ENCODE data around the gene OFD1. TPM values are rescaled to one million over a fixed set of nuclear protein-coding genes. Genes with fewer than 3 reads are reported as not detected.

The OFD1 gene
- total RNA-seq, 2 experiments from 2014 or later = 25.3 to 26.2 TPM

- Mint-ChIP-seq H3K36me3 (ENCODE audit: low read depth) (no peaks in the 10 kb centered on the region), H3K4me3 (no peak overlapping the region), H3K27ac (no peak overlapping the region), H3K4me1 (ENCODE audit: low read depth) (no peaks in the 10 kb centered on the region), H3K27me3 (ENCODE audit: low read depth) (peaks cover 7% of the 10 kb centered on the region), H3K9me3 (no peaks in the 10 kb centered on the region)
- intact Hi-C loops (cut with micrococcal nuclease) = no loop called here
- CTCF ChIA-PET = no interaction called here
- DNase-seq = no peak
Measured at GRCh38 chrX:13815664-13816063, 81.1 kb downstream of the OFD1 start.

DNA sequence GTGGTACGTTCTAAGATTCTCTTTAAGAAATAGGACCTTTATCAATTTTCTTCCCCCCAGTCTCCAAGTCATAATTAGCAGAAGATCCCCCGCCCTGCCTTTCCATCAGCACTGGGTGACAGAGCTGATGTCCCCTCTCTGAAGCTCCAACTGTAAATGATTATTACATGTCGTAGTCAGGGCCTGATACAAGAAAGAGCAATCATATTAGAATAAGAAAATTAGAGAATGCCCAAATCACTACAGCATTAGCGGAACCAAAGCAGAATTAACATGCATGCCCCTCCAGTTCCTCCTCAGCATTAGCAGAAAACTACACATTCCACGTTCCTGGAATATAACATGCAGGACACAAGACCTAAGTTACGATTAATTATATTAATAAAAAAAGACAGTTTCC is 81.6 kb downstream of the OFD1 start:
- Mint-ChIP-seq H3K36me3 (ENCODE audit: low read depth) (no peaks in the 10 kb centered on the region), H3K27me3 (ENCODE audit: low read depth) (peaks cover 7% of the 10 kb centered on the region), H3K9me3 (no peaks in the 10 kb centered on the region), H3K27ac (no peak overlapping the region), H3K4me1 (ENCODE audit: low read depth) (no peaks in the 10 kb centered on the region), H3K4me3 (no peak overlapping the region)
- intact Hi-C loops (cut with micrococcal nuclease) = no loop called here
- no peak for DNase-seq
- CTCF ChIA-PET = no interaction called here

DNA sequence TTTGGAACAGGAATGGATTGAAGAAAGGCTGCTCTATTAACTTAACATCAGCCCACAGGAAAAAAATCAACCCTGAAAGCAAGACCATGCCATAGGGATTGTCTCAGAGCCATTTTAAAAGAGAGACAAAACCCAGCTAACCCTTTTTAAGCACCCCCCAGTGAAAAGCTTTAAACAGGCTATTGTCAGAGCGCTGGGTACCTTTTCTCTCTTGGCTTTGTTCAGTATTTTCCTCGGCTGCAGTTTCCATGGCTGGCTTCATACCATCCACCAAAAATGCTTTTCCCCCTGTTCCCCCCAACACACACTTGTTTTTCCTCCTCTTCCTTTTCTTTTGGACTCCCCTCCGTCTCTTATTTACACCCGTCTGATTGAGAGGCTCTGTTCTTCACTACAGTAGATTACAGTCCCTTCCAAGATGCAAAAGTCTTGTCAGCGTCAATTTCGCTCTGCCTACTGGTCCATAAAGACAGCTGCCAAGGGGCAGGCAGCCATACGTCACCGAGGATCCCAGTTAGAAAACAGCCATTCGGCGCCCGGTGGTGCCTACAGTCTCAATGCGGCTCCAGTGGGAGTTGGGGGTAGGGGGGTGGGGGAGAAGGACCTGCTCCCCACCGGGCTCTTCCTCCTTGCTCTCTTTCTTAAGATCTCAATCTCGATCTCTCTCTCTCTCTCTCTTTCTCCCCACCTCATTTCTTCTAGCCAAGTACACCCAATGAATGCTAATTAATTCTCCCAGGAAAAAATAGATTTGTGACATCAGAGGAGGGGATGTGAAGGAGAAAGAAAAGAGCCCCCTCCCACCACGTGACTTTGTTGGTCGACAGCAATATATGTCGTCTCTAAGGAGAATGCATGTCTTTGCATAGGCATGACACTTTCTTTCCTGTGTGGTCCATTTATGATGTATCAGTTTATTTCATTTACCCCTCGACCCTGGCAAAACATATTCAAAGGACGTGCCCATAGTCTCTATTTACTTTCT is 82.4 kb downstream of the OFD1 start, which contains the start of gene GPM6B:
Gene GPM6B (minus strand): TSS at position 451 of the 985 bp plus-strand sequence. CDS start 189 bp downstream, at position 262.
- intact Hi-C loops (cut with micrococcal nuclease) = no loop called here
- CTCF ChIA-PET = no interaction called here
- no peak for DNase-seq
- Mint-ChIP-seq H3K4me3 (no peak within 1 kb of the TSS), H3K27ac (no peak within 1 kb of the TSS), H3K4me1 (ENCODE audit: low read depth) (no peaks in the 10 kb centered on the region), H3K27me3 (ENCODE audit: low read depth) (peaks cover 7% of the 10 kb centered on the region), H3K36me3 (ENCODE audit: low read depth) (no peaks in the 10 kb centered on the region), H3K9me3 (no peaks in the 10 kb centered on the region)

Other genes starting within 250 kb of the OFD1 start
- under 1 TPM in 1 of 2 experiments, not detected in 1; 0.12 TPM for gene EGFL6, start 165.1 kb upstream of the OFD1 start, total RNA-seq
- gene TCEANC, start 81.6 kb upstream of the OFD1 start, total RNA-seq = 1 to 10 TPM; 2.5 to 2.7 TPM
- gene RAB9A, start 45.6 kb upstream of the OFD1 start, total RNA-seq = 10 to 100 TPM; 22.8 to 23.3 TPM
- gene TRAPPC2, start 128 bp upstream of the OFD1 start, total RNA-seq = 10 to 100 TPM in 1 of 2 experiments, 1 to 10 TPM in 1; 9.6 to 10.7 TPM
- not detected for gene GPM6B, start 82.3 kb downstream of the OFD1 start, total RNA-seq